Effector memory CD4-positive, alpha-beta T cell (primary cell): ENCODE measurements around the gene POC1A.

Source experiments
- DNase-seq, 3 donors: peaks; one replicate each; pipeline ENCODE4 v3.0.0-alpha.2; 2020
- H3K27ac ChIP-seq: 2 replicates; pipeline ENCODE4 v1.7.0; 2013; ENCODE audit warnings: mild to moderate bottlenecking, low read length, moderate library complexity; ENCODE audit not compliant: insufficient read depth, poor library complexity, severe bottlenecking
- H3K27me3 ChIP-seq: replicated peaks from 2 replicates; pipeline ENCODE4 v1.7.0; 2013; ENCODE audit warnings: mild to moderate bottlenecking, low read length; ENCODE audit not compliant: insufficient read depth, control insufficient read depth, poor library complexity, severe bottlenecking
- H3K36me3 ChIP-seq: 2 replicates; pipeline ENCODE4 v1.7.0; 2013; ENCODE audit warnings: mild to moderate bottlenecking, low read length, moderate library complexity; ENCODE audit not compliant: control insufficient read depth, insufficient read depth
- H3K4me1 ChIP-seq: 2 replicates; pipeline ENCODE4 v1.7.0; 2013; ENCODE audit warnings: low read length, mild to moderate bottlenecking; ENCODE audit not compliant: control insufficient read depth, insufficient read depth, poor library complexity, severe bottlenecking
- H3K4me3 ChIP-seq: 2 replicates; pipeline ENCODE4 v1.7.0; 2013; ENCODE audit warnings: low read length, low read depth, mild to moderate bottlenecking; ENCODE audit not compliant: insufficient read depth, poor library complexity, severe bottlenecking
- H3K9me3 ChIP-seq: 2 replicates; pipeline ENCODE4 v1.7.0; 2013; ENCODE audit warnings: mild to moderate bottlenecking, low read length, moderate library complexity; ENCODE audit not compliant: control insufficient read depth

POC1A gene

DNA sequence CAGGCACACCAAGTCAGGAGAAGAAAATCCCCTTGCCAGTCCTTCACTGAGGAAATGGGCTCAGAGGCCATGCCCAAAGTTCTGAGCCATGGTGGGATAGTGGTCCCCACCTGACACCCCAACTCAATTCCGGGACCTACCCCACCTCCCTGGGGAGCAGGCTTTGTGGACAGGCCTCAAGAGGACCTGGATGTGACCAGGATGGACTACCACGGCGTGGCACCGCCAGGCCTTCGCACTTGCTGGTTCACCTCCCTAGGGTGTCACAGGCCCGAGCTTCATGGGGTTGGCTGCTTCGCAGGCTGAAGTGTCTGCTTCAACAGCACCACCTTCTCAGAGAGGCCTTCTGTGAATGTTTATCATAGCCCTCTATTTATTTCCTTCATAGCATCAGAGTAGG is 31.7 kb downstream of the POC1A start:
- no peaks in the 10 kb centered on the region for H3K9me3 ChIP-seq
- H3K4me1 ChIP-seq, result no peaks in the 10 kb centered on the region
- DNase-seq, result no peak
- H3K4me3 ChIP-seq, result no peak overlapping the region
- H3K36me3 ChIP-seq, result no peaks in the 10 kb centered on the region
- no peak overlapping the region for H3K27ac ChIP-seq
- H3K27me3 ChIP-seq, result no peaks in the 10 kb centered on the region

GRCh38 chr3:52121813-52122212 is 32.4 kb downstream of the POC1A start:
- Histone ChIP-seq H3K27ac (no peak overlapping the region), H3K36me3 (no peaks in the 10 kb centered on the region), H3K4me1 (no peaks in the 10 kb centered on the region), H3K27me3 (no peaks in the 10 kb centered on the region), H3K4me3 (no peak overlapping the region), H3K9me3 (no peaks in the 10 kb centered on the region)
- DNase-seq, result no peak

DNA sequence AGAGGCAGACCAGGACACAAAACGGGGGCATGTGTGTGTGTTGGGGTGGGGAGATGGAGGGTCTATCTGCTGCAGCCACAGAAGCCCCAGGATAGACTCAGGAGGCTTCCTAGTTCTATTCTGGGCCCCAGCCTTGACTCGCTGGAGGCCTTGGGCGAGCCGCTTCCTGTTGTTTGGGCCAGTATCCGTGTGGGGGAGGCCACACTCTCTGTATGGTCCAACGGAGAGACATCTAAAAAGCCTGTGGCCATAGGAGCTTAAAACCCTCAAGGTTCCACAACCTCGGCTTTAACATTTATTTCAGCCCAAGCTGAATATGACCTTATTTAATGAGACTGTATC is 32.8 kb downstream of the POC1A start:
- DNase-seq, result no peak
- Histone ChIP-seq H3K4me1 (no peaks in the 10 kb centered on the region), H3K27ac (no peak overlapping the region), H3K27me3 (no peaks in the 10 kb centered on the region), H3K9me3 (no peaks in the 10 kb centered on the region), H3K36me3 (no peaks in the 10 kb centered on the region), H3K4me3 (no peak overlapping the region)

GRCh38 chr3:52120556-52121463 is 33.4 kb downstream of the POC1A start:
- no peak for DNase-seq
- Histone ChIP-seq H3K4me3 (no peak overlapping the region), H3K9me3 (no peaks in the 10 kb centered on the region), H3K27me3 (no peaks in the 10 kb centered on the region), H3K27ac (no peak overlapping the region), H3K4me1 (no peaks in the 10 kb centered on the region), H3K36me3 (no peaks in the 10 kb centered on the region)

- no peaks in the 10 kb centered on the region for H3K4me1 ChIP-seq
- no peaks in the 10 kb centered on the region for H3K36me3 ChIP-seq
- H3K27me3 ChIP-seq, result no peaks in the 10 kb centered on the region
- no peak for DNase-seq
- no peak overlapping the region for H3K27ac ChIP-seq
- no peak overlapping the region for H3K4me3 ChIP-seq
- H3K9me3 ChIP-seq, result no peaks in the 10 kb centered on the region
Measured at GRCh38 chr3:52119826-52120225, 34.4 kb downstream of the POC1A start.

DNA sequence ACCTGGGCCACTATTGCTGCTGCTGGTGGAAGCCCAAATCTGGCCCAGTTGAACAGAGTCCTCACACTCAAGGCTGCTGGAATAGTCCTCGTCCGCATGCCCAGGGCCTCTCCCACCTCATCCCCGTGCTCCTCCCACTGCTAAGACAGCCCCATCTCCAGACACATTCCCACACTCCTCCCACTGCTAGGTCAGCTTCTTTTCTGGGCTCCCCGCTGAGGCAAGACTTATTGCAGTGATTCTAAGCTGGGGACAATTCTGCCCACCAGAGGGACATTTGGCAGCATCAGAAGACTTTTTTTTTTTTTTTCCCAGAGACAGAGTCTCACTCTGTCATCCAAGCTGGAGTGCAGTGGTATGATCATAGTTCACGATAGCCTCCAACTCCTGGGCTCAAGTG is 35.1 kb downstream of the POC1A start:
- Histone ChIP-seq H3K4me1 (no peaks in the 10 kb centered on the region), H3K27ac (no peak overlapping the region), H3K4me3 (no peak overlapping the region), H3K27me3 (no peaks in the 10 kb centered on the region), H3K9me3 (no peaks in the 10 kb centered on the region), H3K36me3 (no peaks in the 10 kb centered on the region)
- no peak for DNase-seq

DNA sequence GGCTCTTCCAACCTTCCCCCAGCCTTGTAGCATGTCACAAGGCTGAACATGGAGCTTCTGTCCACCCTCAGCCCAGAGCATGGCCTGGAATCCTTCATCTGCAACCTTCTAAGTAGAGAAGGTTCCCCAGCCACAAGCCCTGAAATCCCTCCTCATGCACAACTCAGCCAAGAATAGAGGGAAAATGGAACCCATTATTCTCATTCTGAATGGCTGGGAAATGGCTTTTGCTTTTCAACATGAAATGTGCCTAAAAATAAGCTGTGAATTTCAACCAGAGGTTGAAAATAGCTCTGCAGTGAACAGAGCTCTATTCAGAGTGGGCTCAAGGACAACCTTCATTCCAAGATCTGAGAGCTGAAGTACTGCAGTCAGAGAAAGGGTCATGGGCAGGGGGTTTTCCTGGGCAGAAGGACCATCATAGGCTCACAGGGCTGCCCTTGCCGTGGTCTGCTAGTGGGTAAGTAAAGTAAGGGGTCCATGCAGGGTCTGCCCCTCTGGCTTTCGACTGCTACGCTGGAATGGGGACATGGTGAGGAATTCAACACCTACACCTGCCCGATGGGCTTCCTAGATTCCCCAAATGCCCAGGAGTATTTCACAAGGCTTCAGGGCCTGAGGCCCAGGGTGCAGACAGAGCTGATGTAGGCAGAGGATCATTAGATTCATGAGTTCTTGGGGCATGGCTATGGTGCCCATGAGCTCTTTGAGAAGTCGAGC is 35.9 kb downstream of the POC1A start:
- Histone ChIP-seq H3K4me1 (no peaks in the 10 kb centered on the region), H3K4me3 (no peak overlapping the region), H3K27me3 (no peaks in the 10 kb centered on the region), H3K36me3 (no peaks in the 10 kb centered on the region), H3K27ac (no peak overlapping the region), H3K9me3 (no peaks in the 10 kb centered on the region)
- no peak for DNase-seq

DNA sequence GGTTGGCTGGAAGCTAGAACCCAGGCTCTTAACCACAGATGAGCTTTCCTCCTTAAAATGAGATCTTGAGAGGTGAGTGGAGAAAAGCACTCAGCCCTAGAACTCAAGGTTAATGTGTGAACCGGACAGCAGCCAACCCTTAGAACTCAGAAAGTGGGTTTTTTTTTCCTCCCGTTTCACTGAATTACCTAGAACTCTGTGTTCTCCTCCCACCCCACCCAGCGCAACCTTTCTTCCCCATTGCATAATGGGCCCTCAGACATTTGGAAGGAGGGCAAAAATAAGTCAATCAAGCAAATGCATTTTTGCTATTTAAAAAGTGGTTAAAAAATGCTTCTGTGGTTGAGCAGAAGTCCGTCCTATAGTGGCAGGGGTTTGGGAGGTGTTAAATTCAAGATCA is 36.7 kb downstream of the POC1A start:
- Histone ChIP-seq H3K9me3 (no peaks in the 10 kb centered on the region), H3K27me3 (no peaks in the 10 kb centered on the region), H3K4me3 (no peak overlapping the region), H3K27ac (no peak overlapping the region), H3K36me3 (no peaks in the 10 kb centered on the region), H3K4me1 (no peaks in the 10 kb centered on the region)
- DNase-seq, result no peak

- H3K27me3 ChIP-seq, result no peaks in the 10 kb centered on the region
- DNase-seq, result no peak
- H3K9me3 ChIP-seq, result no peaks in the 10 kb centered on the region
- H3K4me3 ChIP-seq, result no peak overlapping the region
- H3K4me1 ChIP-seq, result no peaks in the 10 kb centered on the region
- no peaks in the 10 kb centered on the region for H3K36me3 ChIP-seq
- H3K27ac ChIP-seq, result no peak overlapping the region
Measured at GRCh38 chr3:52112056-52112455, 42.2 kb downstream of the POC1A start.

DNA sequence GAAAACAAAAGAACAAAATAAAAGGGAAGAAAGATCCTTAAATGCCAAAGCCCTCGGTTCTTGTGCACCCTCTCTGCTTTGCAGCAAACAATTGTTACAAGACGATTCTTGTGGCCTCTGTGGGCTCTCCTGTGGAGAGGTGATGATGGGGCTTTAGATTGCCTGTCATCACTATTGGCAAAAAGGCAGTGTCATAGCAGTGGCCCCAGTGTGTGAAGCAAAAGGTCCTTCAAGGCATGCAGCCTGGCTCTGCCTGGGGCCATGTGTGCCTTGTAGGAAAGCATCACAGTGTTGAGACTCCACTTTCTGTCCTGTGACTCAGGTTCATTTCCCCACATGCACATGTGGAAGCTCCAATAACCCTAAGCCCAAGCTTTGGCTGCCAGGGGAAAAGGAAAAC is 43.7 kb downstream of the POC1A start:
- DNase-seq, result no peak
- Histone ChIP-seq H3K27ac (no peak overlapping the region), H3K27me3 (no peaks in the 10 kb centered on the region), H3K4me3 (no peak overlapping the region), H3K36me3 (no peaks in the 10 kb centered on the region), H3K9me3 (no peaks in the 10 kb centered on the region), H3K4me1 (no peaks in the 10 kb centered on the region)
